GM12891 (cell line): ENCODE measurements around the gene PXMP4.

Source experiments
- DNase-seq: peaks from one replicate; pipeline ENCODE4 v3.0.0; 2011; ENCODE audit warnings: low spot score; ENCODE audit not compliant: insufficient read length
- FAIRE-seq: peaks from 2 replicates; lab custom pipeline; 2011; peaks lifted over from hg19 to GRCh38; lab: Jason Lieb, UNC
- PAX5 ChIP-seq: IDR thresholded peaks from 2 replicates; pipeline ENCODE4 v1.6.1; 2011; ENCODE audit warnings: low read length, moderate library complexity, mild to moderate bottlenecking; ENCODE audit not compliant: insufficient read depth, severe bottlenecking
- POLR2A ChIP-seq: IDR thresholded peaks from 2 replicates; pipeline ENCODE4 v1.6.1; 2011; ENCODE audit warnings: low read depth, low read length, control low read depth
- POLR2AphosphoS5 ChIP-seq: IDR thresholded peaks from 2 replicates; pipeline ENCODE4 v1.6.1; 2011; ENCODE audit warnings: low read depth, low read length, control low read depth
- POU2F2 ChIP-seq: IDR thresholded peaks from 2 replicates; pipeline ENCODE4 v1.6.1; 2011; ENCODE audit warnings: low read depth, mild to moderate bottlenecking, control low read depth, low read length, moderate library complexity
- SPI1 ChIP-seq: IDR thresholded peaks from 2 replicates; pipeline ENCODE4 v1.6.1; 2011; ENCODE audit warnings: low read depth, low read length, control low read depth
- TAF1 ChIP-seq: IDR thresholded peaks from 2 replicates; pipeline ENCODE4 v1.6.1; 2011; ENCODE audit warnings: low read depth, low read length, control low read depth

Gene PXMP4

DNA sequence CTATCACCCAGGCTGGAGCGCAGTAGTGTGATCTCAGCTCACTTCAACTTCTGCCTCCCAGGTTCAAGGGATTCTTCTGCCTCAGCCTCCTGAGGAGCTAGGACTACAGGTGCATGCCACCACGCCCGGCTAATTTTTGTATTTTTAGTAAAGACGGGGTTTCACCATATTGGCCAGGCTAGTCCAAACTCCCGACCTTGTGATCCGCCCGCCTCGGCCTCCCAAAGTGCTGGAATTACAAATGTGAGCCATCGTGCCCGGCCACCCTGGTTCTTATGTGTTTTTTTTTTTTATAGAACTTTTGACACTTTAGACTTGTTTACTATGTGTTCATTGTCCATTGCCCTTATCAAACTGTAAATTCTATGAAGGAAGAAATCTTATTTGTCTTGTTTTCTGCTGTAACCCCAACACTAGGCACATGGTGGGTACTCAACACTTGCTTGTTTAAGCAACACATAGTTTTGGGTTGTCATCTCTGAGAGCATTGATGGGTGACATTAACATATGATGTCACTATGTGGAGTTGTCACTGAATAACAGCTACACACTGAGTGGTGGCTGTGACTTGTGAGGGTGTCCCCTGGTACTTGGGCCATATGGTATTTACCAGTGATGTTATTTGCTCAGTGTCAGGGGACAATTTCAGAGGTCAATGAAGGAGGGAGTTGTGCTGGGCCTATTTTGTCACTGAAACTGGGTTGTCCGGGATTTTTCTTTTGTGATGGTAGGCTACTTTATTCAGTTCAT, 1.5 kb upstream of the PXMP4 start:
- no peak for TF ChIP-seq SPI1
- TF ChIP-seq POLR2A, result no peak
- no peak for TF ChIP-seq PAX5
- TF ChIP-seq TAF1, result no peak
- TF ChIP-seq POLR2AphosphoS5, result no peak
- no peak for TF ChIP-seq POU2F2
- DNase-seq (no peak), FAIRE-seq (peak; percentile 9)

DNA sequence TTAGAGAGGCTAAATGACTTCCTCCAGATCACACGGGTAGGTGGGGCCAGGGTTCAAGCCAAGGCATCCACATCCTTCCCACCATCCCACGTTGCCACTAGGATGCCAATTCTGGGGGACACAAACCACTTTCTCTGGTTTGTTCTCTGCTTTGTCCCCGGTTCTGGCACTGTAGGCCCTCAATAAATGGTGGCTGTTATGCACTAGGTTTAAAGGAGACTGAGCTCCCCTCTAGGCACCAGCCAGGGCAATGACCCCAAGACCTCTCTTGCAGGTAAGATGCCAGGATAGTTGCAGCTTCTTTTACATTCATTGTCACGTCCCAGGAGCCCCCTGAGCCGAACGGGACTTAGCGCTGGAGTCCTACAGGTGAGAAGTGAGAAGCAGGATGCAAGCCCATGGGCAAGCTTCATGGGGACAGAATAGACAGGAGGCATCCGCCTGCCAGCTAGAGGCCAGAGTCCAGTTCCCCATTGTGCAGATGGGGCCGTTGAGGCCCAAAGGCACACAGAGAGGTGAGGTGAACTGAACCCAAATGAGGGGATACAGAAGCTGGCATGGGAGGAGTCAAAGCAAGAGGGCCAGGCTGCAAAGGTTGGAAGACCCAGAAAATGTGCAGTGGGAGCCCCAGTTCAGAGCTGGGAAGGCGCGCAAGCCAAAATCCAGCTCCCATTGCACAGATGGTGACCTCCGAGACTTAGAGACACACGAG, 677 bp downstream of the PXMP4 start:
- no peak for FAIRE-seq
- DNase-seq, result no peak
- no peak for TF ChIP-seq POU2F2
- no peak for TF ChIP-seq TAF1
- no peak; the same call in 1 of the 2 replicates for TF ChIP-seq POLR2AphosphoS5
- TF ChIP-seq PAX5, result no peak
- TF ChIP-seq SPI1, result 0 out of 2 replicates have a peak, but pooled peaks have one; percentile 17

GRCh38 chr20:33716498-33716897, 3.6 kb downstream of the PXMP4 start:
- no peak for FAIRE-seq
- TF ChIP-seq POLR2AphosphoS5 (no peak), PAX5 (no peak), SPI1 (no peak), TAF1 (no peak), POU2F2 (no peak), POLR2A (no peak)

DNA sequence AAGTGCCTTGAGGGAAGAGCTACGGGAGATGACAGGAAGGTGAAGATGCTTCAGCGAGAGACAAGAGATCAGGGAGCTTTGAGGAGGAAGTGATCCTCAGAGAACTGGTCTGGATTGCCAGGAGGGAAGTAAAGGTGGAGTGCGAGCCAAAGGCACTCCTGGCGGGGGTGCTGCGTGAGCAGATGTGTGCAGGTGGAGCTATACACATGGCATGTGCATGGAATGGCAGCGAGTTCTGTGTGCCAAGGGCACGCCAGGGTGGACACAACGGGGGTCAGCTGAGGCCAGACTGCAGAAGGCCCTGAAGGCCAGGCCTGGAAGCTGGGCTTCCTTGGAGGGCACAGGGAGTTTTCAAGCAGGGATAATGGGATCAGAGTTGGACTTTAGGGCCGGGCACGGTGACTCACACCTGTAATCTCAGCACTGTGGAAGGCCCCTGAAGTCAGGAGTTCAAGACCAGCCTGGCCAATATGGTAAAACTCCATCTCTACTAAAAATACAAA, 6.2 kb downstream of the PXMP4 start:
- FAIRE-seq (no peak), DNase-seq (no peak)
- TF ChIP-seq PAX5 (no peak), TAF1 (no peak), SPI1 (no peak), POLR2AphosphoS5 (no peak), POLR2A (no peak), POU2F2 (no peak)

More at GRCh38 chr20:33716498-33716897, 3.6 kb downstream of the PXMP4 start:
- DNase-seq, result no peak

- DNase-seq (no peak), FAIRE-seq (no peak)
- no peak for TF ChIP-seq POU2F2
- TF ChIP-seq POLR2AphosphoS5, result no peak
- no peak for TF ChIP-seq SPI1
- no peak for TF ChIP-seq PAX5
- TF ChIP-seq POLR2A, result no peak
- no peak for TF ChIP-seq TAF1
Measured at GRCh38 chr20:33711446-33711738, 8.7 kb downstream of the PXMP4 start.

- TF ChIP-seq TAF1 (no peak), SPI1 (no peak), POLR2AphosphoS5 (no peak), POLR2A (no peak)
- FAIRE-seq (no peak), DNase-seq (no peak)
Measured at GRCh38 chr20:33710681-33711445, 9.2 kb downstream of the PXMP4 start.

DNA sequence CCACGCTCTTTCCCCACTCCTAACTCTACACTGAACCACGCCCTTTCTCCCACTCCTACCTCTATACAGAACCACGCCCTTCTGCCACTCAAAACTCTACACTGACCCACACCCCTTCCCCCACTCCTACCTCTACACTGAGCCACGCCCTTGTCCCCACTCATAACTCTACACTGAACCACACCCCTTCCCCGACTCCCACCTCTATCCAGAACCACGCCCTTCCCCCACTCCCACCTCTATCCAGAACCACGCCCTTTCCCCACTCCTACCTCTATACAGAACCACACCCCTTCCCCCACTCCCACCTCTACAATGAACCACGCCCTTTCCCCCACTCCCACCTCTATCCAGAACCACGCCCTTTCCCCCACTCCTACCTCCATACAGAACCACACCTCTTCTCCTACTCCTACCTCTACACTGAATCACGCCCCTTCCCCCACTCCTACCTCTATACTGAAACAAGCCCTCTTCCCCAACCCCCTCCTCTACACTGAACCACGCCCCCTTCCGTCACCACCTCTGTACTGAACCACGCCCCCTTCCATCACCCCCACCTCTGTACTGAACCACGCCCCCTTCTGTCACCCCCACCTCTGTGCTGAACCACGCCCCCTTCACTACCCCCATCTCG, 10.1 kb downstream of the PXMP4 start:
- FAIRE-seq (no peak), DNase-seq (no peak)
- TF ChIP-seq POU2F2 (no peak), PAX5 (no peak), SPI1 (no peak), TAF1 (no peak), POLR2AphosphoS5 (no peak), POLR2A (no peak)

- no peak for DNase-seq
- FAIRE-seq, result no peak
- TF ChIP-seq POU2F2, result no peak
- TF ChIP-seq SPI1, result no peak
- no peak for TF ChIP-seq POLR2AphosphoS5
- no peak for TF ChIP-seq TAF1
- TF ChIP-seq POLR2A, result no peak
- no peak for TF ChIP-seq PAX5
Measured at GRCh38 chr20:33709398-33709797, 10.7 kb downstream of the PXMP4 start.

- FAIRE-seq (no peak), DNase-seq (no peak)
- no peak for TF ChIP-seq POLR2A
- no peak for TF ChIP-seq PAX5
- no peak for TF ChIP-seq POU2F2
- TF ChIP-seq POLR2AphosphoS5, result no peak
- no peak for TF ChIP-seq SPI1
- TF ChIP-seq TAF1, result no peak
Measured at GRCh38 chr20:33707668-33708067, 12.4 kb downstream of the PXMP4 start.
